Ammon's horn (tissue), 1 donor: ENCODE data around the gene ADK.
"Not testable (repeated sequence)": the region's sequence is repeated elsewhere in the genome, so short reads cannot be mapped to it uniquely, and the experiment has no call there.

Experiments used
- DNase-seq: peaks from one replicate; pipeline ENCODE4 v3.0.0-alpha.2; 2016; ENCODE audit warnings: low spot score

ADK gene

DNA sequence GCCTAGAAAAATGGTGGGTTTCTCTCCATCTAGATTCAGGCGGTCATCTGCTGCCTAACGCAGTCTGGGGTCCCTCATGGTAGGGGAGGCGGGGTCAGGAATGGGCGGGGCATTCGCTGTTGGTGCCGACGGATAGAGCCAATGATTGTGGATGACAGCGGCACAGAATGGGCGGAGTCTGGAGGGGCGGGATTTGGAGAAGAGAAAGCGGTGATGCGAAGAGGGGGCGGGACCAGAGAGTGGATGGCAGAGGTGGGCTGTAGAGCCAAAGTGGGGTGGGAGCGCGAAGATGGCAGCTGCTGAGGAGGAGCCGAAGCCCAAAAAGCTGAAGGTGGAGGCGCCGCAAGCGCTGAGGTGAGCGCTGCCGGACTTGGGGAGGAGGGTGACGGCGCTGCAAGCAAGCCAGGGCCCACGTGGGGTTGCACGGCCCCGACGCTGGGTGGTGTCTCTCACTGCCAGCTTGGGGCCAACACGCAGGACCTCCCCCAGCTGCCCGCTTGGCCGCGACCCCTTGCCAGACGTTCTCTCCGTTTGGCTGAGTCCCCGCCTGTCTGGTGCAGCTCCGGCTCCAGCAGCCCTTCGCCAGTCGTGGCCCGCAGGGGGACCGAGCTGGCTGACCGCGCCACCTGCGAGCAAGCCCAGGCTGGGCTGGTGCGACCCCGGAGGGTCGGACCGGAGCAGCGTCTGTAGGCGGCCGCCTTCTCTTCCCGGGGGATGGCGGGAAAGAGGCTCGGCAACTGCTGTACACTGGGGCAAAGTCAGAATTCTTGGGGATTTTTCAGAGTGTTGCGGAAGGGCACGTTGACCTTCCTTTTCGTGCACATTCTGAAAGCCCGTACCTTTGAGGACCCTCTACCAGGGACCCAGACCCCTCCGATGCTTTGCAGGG, at the start of gene ADK:
ADK (plus strand) TSS at position 232 of the 889 bp plus-strand sequence; CDS start at position 290, 58 bp downstream.
- peak; percentile 100 for DNase-seq

DNA sequence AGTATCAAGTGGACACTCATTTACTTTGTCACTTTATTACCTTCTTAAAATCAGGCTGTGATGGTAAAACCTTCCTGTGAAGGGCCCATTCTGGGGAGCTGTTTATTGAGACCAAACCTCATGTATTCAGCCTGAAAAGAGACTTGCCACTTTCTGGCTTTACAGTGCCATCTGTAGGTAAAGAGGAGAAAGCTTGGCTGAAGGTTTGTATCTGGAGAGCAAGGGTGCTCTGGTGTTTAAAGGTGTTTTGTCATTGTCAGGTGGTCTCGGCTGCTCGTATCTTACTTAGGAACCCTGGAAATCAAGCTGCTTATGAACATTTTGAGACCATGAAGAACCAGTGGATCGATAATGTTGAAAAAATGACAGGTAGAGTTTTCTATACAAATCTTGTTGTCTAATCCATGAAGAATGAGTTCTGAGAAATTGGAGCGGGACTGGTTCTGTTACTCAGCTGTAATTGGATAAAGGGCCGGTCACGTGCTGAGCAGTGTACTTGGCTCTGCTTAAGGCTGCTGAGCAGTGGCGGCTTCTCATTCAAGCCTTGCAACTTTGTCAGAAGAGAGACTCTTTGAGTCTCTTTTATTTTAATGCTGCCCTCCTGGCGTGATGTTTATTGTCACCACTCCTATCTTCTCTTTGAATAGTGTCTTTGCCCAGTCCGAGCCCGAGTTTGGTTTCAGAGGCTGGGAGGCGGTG, 47.3 kb upstream of the ADK start:
- peak; percentile 39 for DNase-seq

- peak; percentile 20 for DNase-seq
These were observed 46.5 kb upstream of the ADK start for GRCh38 chr10:74104480-74104879.

- DNase-seq, result peak; percentile 55
These were observed 46.0 kb upstream of the ADK start for GRCh38 chr10:74104996-74105395.

DNA sequence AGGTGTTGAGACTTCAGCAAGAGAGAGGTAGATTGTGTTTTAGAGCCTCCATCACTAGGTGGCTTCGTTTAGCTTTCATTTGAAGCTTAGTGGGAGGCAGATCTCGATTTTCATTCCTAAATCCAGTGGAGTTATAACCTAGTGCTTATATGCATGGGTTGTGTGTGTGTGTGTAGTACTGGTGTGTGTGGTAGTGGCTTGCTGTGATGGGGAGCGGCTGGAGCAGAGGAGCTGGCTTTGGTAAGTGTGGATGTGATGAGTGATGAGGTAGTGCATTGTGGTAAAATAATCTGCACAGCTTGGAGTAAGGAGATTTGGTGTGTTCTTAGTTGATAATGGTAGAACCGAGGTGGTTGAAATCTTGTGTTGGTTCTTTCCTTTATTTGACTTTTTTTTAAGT, 43.6 kb upstream of the ADK start:
- no peak for DNase-seq

DNA sequence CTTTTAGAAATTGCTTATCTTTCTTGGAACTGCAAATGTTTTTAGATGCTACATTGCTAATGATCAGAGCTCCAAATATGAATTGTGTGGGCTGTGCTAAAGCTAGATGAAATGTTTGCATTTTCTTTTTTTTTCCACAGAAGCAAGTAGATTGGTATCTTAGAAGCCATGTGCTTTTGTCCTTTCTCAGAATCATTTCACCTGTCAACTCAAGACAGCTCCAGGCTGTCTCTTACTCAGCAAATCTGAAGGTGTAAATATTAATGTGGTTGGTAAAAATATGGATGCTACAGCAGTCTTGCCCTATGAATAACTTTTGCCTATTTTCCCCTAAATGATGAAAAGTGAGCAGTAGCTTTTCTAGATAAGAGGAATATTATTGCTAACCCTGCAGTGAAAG, 41.6 kb upstream of the ADK start:
- no peak for DNase-seq

GRCh38 chr10:74110120-74110519, 40.9 kb upstream of the ADK start:
- no peak for DNase-seq

GRCh38 chr10:74111799-74112198, 39.2 kb upstream of the ADK start:
- DNase-seq, result no peak

GRCh38 chr10:74113546-74113945, 37.5 kb upstream of the ADK start:
- no peak for DNase-seq

DNA sequence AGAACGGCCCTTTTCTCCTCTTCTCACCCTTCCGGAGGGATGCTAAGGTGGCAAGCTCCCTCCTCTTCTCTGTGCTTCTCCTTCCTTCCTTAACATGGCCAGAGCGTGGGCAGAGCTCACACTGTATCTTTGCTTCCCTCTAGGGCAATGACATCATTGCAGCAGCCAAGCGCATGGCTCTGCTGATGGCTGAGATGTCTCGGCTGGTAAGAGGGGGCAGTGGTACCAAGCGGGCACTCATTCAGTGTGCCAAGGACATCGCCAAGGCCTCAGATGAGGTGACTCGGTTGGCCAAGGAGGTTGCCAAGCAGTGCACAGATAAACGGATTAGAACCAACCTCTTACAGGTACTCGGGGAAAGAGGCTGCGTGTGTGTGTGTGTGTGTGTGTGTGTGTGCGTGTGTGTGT, 37.0 kb upstream of the ADK start:
- peak; percentile 54 for DNase-seq

DNA sequence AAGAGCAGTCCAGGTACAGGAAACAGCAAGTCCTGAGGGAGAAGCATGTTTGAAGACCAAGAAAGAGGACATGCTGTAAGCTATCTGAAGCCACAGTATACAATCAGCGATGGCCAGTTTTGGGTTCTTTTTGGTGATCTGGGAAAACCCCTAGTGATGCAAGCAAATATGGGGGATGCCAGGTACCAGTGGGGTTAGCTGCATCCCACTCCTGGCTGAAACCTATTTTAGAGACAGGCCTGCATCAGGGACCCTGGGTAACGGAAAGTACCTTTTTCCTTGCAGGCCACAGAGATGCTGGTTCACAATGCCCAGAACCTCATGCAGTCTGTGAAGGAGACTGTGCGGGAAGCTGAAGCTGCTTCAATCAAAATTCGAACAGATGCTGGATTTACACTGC, 33.3 kb upstream of the ADK start:
- DNase-seq, result no peak

- no peak for DNase-seq
These were observed 32.2 kb upstream of the ADK start for GRCh38 chr10:74118804-74119203.

DNA sequence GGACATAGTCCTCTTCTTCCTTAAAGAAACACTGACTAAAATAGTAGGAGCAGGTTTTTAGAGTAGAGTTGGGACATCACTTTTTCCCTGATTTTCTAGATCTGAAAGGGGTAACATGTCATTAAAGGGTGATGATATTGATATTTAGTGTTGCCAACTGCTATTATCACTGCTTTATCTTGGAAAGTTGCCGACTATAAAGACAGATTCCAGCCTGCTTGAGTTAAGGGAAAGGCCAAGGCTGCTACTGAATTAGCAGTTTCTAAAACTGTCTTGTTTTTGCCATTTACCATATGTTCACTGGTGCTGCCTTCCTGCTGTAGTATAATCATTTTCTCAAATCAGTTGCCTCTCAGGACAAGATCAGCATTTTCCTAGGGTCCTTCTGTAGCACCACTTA, 30.1 kb upstream of the ADK start:
- DNase-seq, result no peak

GRCh38 chr10:74121368-74121767, 29.7 kb upstream of the ADK start:
- no peak for DNase-seq

DNA sequence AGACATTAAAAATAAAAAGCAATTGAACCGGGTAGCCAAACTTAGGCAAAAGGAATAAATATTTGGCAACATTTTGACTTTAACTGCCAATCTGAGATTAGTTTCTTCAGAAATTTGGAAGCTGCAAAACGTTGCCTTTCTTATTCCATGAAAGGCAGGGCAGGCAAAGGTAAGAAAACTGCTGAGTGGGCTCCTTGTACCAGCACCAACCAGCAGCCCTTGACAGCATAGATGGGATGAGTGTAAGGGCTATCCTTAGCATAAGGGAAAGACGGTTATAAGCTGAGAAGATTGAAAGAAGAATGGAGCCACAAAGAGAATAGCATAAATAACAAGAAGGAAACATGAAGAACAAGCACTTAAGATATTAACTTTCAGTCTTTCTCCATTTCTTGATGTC, 29.0 kb upstream of the ADK start:
- DNase-seq, result no peak

- no peak for DNase-seq
These were observed 27.9 kb upstream of the ADK start for GRCh38 chr10:74123081-74123480.

- DNase-seq, result no peak
These were observed 16.8 kb upstream of the ADK start for GRCh38 chr10:74133923-74134820.

DNA sequence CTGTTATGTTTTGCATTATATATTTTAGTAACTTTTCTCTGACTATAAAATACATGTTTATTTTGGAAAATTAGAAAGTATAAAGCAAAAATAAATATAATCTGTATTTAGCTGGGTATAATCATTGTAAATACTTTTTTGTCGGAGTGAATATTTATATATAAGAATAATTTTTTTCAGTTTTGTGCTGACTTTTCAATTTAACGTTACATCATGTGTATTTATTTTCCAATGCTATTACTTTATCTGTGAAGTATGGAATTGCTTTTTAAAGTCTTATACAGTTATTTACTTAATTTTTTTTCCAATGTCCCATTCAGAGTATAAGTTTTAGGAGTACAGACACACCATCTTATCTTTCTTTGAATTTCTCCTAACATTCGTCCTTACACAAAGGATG, 15.6 kb upstream of the ADK start:
- DNase-seq, result no peak

GRCh38 chr10:74137992-74138391, 13.0 kb upstream of the ADK start:
- no peak for DNase-seq

DNA sequence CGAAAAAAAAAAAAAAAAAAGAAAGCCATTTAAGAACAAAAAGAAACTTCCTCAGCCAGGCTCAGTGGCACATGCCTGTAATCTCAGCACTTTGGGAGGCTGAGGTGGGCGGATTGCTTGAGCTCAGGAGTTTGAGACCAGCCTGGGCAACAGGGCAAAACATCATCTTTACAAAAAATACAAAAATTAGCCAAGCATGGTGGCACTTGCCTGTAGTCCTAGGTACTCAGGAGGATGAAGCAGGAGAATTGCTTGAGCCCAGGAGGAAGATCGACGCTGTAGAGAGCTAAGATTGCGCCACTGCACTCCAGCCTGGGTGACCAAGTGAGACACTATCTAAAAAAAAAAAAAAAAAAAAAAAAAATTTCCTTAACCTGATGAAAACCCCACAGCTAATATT, 12.4 kb upstream of the ADK start:
- DNase-seq, result not testable (repeated sequence)

DNA sequence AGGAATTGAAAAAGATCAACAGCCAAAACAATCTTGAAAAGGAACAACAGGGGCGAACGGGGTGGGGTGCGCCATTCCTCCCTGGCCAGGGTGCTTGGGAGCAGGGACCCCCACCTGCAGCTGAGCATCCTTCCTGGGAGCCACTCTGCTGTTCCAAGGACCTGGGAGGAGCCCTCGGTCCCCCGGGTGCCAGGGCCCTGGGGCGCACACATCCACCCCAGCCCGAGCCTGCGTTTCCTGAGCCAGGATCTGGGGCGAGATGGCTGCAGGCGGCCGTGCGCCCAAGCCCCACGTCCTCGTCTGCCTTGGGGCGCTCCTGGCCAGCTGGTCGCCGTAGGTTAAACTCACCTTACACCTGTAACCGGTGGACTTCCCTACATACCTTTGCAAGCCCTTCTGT, 11.0 kb upstream of the ADK start:
- no peak for DNase-seq

GRCh38 chr10:74140553-74140952, 10.5 kb upstream of the ADK start:
- DNase-seq, result no peak
